HG03159 (cell line): ENCODE results near the gene ANKS1A.
"Not testable (repeated sequence)": the region's sequence is repeated elsewhere in the genome, so short reads cannot be mapped to it uniquely, and the experiment has no call there.

ENCODE experiments used
- ATAC-seq: cut with Tn5 transposase; IDR thresholded peaks from one replicate; pipeline ENCODE4 v1.9.1; 2021; ENCODE audit warnings: mild to moderate bottlenecking, moderate library complexity; ENCODE audit not compliant: unreplicated experiment

Gene ANKS1A

DNA sequence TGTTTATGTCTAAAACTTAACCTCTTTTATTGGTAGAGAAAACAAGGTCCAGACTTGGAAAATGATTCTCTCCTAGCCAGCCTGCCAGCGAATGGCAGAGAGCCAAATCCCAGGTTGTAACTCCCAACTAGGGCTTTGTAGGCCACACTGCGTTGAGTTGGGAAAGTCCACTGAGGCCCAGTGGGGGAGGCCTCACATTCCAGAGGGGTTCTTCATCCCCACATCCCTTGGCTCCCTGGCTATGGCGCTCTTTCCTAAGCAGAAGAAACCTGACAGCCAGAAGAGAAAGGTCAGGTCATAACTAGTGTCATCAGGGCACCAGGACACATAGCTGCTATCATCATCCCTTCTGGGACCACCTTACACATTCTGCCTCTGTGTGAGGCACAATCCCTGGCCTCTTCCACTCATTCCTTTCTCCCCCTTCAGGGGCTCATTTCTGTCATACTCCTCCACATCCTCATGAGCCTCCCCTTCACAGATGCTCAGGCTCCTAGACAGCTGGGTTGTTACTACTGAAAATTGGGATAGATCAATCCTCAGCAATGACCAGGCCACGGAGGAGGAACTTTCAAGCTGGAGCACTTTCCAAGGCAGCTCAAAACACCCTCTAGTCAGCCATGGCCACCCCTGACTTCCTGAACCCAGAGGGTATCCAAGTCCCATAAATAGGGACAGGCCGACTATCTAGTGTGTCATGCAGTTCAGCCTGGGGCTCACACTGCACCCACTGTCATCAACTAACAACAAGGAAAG, 203.5 kb downstream of the ANKS1A start:
- no peak for ATAC-seq

DNA sequence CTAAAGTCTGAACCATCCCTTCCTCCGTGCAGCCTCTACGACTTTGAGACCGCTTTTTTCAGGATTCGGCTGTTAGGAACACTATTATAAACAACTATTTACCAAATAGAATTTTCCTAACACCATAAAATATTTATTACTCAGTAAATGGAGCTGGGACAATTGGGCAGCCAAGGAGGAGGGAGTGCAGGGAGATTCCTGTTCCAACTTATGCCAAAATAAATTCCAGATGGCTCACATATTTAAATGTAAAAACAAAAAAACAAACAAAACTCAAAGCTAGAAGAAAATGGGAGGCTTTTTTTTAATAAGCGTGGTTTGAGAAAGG, 204.0 kb downstream of the ANKS1A start:
- no peak for ATAC-seq

DNA sequence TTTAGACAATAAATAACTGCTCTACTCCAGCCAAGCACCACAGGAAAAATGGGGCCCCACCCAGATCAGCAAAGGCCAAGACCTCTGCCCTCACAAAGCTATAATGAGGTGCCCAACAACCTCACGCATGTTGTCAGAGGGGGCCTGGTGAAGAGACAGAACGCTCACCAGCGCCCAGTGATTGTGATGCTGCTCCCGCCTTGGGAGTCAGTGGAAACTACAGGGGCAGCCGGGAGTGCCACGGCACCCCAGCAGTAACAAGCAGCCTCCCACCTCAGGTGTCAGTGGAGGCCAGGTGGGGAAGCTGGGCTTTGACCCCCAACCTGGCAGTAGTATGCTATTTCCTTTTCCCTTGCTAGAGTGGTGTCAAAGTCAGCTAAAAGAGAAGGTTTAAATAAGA, 204.7 kb downstream of the ANKS1A start:
- ATAC-seq = no peak

DNA sequence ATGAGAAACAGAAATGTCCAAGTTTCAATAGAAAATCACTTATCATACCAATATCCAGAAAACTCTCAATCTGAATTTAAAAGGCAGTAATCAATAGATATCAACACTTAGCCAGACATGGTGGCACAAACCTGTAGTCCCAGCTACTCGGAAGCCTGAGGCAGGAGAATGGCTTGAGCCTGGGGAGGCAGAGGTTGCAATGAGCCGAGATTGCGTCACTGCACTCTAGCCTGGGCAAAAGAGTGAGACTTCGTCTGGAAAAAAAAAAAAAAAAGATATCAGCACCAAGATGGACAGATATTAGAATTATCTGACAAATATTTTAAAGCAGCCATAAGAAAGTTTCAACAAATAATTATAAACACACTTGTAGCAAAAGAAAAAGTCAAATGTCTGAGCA, 205.1 kb downstream of the ANKS1A start:
- no peak for ATAC-seq

DNA sequence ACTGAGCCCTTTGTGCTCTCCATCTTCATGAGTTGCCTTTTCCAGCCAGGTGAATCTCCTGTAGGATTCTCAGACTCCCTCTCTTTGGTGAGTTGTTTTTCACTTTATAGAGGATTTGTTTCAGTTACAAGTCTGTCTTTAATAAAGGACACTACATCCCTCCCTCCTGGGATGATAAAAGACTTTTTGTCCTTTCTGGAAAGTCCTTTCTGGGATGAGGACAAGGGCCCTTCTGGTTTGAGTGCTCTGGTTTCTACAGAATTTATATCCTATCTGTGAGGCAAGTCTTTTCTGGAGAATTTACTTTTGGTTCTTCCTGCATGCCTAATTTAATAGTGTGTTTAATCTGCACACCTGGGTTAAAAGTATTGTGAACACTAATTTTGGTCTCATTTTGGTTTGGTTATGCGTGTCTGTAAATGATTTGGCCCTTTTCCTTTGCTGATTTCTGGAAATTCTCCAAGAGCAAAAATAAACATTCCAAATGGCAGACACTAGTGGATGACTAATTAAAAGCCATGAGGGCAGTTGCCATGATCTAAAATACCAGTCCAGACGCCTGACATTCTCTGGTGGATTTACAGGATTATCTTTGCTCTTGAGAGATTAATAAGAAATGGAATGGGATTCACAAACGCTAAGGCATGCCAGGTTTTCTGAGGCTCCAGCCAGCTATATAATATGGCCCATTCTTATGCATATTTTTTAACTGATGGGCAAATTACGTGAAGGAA, 207.2 kb downstream of the ANKS1A start:
- no peak for ATAC-seq

DNA sequence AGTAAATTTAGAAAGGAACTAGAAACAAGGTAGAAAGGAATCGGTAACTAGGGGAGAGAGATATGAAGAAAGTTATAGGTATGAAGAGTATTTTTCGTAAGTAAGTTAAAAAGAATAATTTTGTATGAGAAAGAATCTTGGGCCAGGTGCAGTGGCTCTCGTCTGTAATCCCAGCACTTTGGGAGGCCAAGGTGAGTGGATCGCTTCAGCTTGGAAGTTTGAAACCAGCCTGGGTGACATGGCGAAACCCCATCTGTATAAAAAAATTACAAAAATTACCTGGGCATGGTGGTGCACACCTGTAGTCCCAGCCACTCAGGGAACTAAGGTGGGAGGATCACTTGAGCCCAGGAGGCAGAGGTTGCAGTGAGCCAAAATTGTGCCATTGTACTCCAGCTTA, 210.1 kb downstream of the ANKS1A start:
- ATAC-seq = no peak

DNA sequence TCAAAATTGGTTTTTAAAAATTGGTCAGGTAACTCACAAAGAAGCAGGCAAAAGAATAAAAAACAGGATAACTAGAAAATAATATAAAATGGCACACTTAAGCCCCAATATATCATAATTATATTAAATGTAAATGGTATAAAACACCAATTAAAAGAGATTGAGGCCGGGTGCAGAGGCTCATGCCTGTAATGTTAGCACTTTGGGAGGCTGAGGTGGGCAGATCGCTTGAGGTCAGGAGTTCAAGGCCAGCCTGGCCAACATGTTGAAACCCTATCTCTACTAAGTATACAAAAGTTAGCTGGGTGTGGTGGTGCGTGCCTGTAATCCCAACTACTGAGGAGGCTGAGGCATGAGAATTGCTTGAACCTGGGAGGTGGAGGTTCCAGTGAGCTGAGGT, 216.0 kb downstream of the ANKS1A start:
- ATAC-seq = no peak

DNA sequence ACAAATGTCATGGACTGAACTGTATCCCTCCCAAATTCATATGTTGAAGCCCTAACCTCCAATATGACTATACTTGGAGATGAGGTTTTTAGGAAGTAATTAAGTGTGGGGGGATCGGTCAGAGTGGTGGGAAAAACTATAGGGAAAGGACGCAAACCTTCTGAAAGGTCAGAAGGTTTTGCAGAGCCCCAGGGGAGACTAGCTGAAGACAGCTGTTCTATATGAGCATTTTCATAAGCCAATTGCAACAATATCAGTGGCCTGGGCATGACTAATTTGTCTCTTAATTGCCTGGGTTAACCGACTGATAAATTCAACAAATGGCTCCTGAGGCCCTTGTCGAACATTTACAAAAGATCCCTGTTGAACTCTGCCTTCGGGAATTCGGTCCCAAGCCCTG, 217.0 kb downstream of the ANKS1A start:
- ATAC-seq = not testable (repeated sequence)

DNA sequence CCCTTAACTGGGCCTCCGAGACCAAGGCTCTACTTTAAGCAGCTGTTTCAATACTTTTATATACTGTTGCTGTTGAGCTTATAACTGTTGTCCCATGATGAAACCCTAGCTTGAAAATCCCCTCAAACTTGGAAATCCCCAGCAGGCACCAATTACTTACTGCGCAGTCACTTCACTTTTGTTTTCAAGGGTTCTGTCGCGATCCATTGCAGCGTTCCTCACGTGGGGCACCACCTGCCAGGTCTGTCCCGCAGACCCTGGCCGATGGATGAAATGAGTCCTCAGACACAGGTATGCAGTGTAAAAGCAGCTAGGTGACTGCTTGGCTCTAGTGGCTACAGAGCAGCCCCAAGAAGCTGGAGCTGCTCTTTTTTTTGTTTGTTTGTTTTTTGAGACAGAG, 218.2 kb downstream of the ANKS1A start:
- not testable (repeated sequence) for ATAC-seq

DNA sequence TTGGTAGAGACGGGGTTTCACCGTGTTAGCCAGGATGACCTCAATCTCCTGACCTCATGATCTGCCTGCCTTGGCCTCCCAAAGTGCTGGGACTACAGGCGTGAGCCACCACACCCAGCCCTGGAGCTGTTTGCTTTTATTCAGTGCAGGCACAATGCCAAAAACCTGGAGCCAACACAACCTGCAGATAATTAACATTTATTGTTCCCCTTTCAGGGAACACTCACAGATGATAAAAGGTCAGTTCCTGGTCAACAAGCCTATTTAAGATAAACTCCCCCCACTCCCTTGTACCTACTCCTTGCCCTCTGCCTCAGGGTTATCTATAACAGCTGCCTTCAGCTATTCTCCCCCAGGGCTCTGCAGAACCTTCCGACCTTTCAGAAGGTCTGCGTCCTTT, 218.7 kb downstream of the ANKS1A start:
- ATAC-seq = not testable (repeated sequence)

DNA sequence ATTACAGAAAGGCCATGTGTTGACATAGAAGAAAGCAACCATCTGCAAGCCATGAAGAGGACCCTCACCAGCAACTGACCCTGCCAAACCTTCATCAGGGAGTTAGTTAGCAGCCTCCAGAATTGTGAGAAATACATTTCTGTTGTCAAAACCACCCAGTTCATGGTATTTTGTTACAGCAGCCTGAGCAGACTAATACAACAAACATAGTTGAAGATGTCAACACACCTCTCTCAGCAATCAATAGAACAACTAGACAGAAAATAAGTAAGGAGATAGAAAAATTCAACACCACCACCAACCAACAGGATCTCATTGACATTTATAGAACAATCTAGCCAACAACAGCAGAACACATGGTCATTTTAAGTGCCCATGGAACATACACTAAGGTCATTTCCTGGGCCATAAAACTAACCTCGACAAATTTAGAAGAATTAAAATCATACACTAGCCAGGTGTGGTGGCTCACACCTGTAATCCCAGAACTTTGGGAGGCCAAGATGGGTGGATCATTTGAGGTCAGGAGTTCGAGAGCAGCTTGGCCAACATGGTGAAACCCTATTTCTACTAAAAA, 219.3 kb downstream of the ANKS1A start:
- ATAC-seq = no peak

DNA sequence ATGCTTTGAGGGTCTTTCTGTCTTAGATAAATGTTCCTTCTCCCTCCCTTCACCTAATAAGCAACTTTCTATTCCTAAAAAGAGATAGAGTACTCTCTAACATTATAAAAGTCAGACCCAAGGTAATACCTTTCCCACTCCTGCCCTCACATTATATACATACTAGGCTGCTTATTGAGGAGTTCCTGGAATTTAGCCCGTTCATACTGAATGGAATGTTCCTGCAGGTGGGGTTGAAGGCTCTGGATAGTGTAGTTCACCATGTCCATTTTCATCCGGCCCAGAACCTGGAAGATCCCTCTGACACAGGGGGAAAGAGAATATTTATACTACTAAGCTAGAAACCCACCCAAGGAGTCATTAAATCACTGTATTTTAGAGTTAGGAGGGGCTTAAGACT, 231.7 kb downstream of the ANKS1A start:
- no peak for ATAC-seq

DNA sequence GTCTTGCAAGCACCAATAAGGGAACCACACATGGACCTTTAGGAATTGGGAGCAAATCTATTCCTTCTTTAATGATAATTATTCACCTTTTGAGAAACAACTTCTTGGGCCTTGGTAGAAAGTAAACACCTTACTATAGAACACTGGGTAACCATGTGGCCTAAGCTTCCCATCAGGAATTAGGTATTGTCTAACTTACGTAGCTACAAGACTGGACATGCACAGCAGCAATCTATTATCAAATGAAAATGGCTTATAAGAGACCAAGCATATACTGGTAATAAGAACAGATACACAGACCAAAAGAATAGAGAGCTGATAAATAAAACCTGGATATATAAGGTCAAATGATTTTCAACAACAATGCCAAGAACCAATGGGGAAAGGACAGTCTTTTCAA, 235.3 kb downstream of the ANKS1A start:
- ATAC-seq = no peak

DNA sequence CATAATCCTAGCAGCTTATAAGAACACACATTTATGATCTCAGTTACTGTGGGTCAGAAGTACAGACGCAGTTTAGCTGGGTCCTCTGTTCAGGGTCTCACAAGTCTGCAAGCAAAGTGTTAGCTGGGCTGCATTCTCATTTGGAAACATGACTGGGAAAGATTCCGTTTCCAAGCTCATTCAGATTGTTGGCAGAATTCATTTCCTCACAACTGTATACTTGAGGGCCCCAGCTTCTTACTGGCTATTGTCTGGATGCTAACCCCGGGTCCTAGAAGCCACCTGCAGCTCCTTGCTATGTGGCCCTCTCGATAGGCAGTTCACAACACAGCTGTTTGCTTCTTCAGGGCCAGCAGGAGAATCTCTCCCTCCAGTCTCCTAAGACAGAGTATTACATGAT, 239.0 kb downstream of the ANKS1A start:
- ATAC-seq = no peak

DNA sequence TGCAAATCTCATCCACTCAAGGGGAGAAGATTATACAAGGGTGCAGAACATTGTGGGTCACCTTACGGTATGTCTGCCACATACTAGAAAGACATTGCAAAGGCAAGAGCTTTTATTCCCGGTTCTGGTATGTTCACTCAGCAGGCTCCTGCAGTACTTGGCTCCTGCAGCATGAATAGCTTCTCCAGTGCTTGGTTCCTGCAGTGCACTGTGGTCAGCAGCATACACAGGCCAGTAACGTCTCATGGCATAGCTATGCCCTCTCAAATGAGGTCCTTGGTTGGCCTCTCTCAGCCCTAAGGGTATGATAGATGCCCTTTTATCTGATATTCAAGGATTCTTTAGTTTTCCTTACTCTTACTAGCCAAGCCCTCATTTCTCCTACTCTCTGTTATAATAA, 239.4 kb downstream of the ANKS1A start:
- no peak for ATAC-seq

DNA sequence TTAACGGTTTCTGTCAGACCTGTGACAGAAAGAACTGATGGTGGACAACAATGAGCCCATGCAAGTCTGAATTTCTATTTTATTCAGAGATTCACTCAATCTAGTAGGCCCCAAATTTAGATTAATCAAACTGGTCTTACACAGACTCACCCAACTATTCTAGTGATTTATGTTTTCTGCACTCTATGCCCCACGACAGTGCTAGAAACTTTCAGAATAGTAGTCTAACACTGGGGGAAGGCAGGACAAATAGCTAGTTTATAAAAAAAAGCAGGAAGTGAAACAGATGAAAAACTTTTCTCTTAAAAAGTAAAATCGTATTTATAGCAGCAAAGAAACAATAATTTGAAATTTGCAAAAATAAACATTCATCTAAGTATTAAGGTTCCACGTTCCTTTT, 247.1 kb downstream of the ANKS1A start:
- ATAC-seq = no peak

DNA sequence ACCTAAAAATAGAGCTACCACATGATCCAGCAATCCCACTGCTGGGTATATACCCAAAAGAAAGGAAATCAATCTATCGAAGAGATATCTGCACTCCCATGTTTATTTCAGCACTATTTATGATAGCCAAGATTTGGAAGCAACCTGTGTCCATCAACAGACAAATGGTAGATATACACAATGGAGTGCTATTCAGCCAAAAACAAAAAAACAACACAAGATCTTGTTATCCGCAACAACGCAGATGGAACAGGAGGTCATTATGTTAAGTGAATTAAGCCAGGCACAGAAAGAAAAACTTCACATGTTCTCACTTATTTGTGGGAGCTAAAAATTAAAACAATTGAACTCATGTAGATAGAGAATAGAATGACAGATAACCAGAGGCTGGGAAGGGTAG, 249.1 kb downstream of the ANKS1A start:
- not testable (repeated sequence) for ATAC-seq

DNA sequence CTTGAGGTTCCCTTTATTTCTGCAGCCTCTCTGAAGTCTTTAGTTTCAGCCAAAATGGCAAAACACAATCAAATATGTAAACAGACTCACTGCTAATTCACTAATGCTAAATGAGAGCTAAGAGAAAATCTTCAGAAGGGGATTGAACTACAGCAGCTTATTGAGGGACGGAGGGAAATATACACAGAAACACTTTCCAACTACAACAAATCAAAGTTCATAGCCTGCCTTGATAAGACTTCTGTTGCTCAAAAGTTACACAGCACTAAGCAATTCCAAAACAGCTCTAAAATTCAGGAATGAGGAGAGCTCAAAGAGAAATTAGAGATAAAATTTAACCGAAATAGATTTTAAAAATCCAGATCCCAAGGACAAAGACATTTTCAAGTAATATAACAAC, 250.4 kb downstream of the ANKS1A start:
- no peak for ATAC-seq

DNA sequence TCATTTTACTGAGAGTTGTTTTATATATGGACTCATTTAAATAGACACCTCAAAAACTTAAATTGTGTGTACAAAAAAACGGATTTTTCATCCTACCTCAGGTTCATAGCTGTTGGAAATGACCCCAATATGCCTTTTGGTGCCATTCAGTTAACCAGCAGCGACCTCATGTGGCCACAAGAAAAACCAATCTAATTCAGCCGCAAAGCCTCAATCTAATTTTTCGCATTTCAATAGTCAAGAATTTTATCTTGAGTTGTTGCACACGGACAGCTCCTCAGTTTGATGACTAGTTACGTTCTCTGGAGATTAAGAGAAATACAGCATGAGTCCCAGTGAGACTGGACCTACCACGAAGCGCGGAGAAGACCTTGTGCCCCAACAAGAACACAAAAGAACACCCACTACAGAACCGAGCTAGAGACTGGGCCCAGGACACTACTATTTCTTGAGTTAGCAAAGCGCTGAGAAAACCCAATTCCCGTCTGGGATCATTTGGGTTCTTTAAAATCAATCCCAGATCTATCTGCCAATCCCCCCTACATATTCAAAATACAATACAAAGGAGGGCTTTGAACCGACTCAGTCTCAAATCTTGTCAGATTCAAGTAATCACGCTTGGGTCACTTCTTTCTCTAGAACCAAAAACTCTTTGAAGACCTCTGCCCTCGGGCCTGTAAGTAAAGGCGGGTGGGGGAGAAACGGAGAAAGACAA, 251.0 kb downstream of the ANKS1A start:
- no peak for ATAC-seq

DNA sequence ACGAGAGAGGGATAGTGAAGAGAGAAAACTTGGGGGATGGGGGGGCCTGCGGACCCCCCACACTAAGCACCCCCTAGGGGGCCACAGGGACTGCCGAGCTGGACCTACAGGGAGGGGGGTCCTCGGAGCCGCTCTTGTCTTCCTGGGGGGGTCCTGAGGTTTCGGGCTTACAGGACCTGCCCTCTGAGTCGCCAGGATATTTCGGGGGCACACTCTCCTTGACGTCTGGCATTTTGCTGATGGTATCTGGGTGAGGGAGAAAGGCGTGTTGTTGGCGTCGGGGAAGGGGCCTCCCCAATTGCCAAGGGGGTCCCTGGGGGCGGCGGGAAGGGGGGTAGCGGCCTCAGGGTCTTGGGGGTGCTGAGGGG, 251.6 kb downstream of the ANKS1A start:
- no peak for ATAC-seq
